ENCODE results near the gene PLLP.

PLLP gene

GRCh38 chr16:57213462-57213861 is 71.0 kb downstream of the PLLP start:
- H3K36me3 ChIP-seq (ENCODE audit: control insufficient read depth, insufficient read depth, low read length) = peaks cover 97% of the 10 kb centered on the region
- WGBS, 2 experiments (ENCODE audit: insufficient coverage in 2 of 2) = 100% methylated on average over 1 of the region's 1 CpG
- H3K4me3 ChIP-seq (ENCODE audit: extremely low read depth, insufficient read depth, low read length, poor library complexity, severe bottlenecking) = no peak overlapping the region
- H3K4me1 ChIP-seq (ENCODE audit: control insufficient read depth, insufficient read depth, low read length, poor library complexity, severe bottlenecking) = no peaks in the 10 kb centered on the region
- H3K27ac ChIP-seq (ENCODE audit: low read depth, low read length, severe bottlenecking) = no peak overlapping the region
- no peaks in the 10 kb centered on the region for H3K9me3 ChIP-seq (ENCODE audit: control insufficient read depth, low read length)

GRCh38 chr16:57209780-57210179 is 74.7 kb downstream of the PLLP start:
- Histone ChIP-seq H3K27ac (ENCODE audit: low read depth, low read length, severe bottlenecking) (no peak overlapping the region), H3K4me3 (ENCODE audit: extremely low read depth, insufficient read depth, low read length, poor library complexity, severe bottlenecking) (no peak overlapping the region), H3K4me1 (ENCODE audit: control insufficient read depth, insufficient read depth, low read length, poor library complexity, severe bottlenecking) (no peaks in the 10 kb centered on the region), H3K36me3 (ENCODE audit: control insufficient read depth, insufficient read depth, low read length) (peaks cover 95% of the 10 kb centered on the region), H3K9me3 (ENCODE audit: control insufficient read depth, low read length) (no peaks in the 10 kb centered on the region)
- 98 to 100% methylated on average over 4 to 5 of the region's 5 CpGs for WGBS, 2 experiments (ENCODE audit: insufficient coverage in 2 of 2)

- H3K4me1 ChIP-seq (ENCODE audit: control insufficient read depth, insufficient read depth, low read length, poor library complexity, severe bottlenecking) = no peaks in the 10 kb centered on the region
- H3K27ac ChIP-seq (ENCODE audit: low read depth, low read length, severe bottlenecking) = no peak overlapping the region
- no CpG with 5 or more reads among the region's 1 CpG for WGBS, 2 experiments (ENCODE audit: insufficient coverage in 2 of 2)
- H3K36me3 ChIP-seq (ENCODE audit: control insufficient read depth, insufficient read depth, low read length) = peaks cover 90% of the 10 kb centered on the region
- H3K9me3 ChIP-seq (ENCODE audit: control insufficient read depth, low read length) = no peaks in the 10 kb centered on the region
- H3K4me3 ChIP-seq (ENCODE audit: extremely low read depth, insufficient read depth, low read length, poor library complexity, severe bottlenecking) = no peak overlapping the region
Measured at GRCh38 chr16:57208926-57209325, 75.5 kb downstream of the PLLP start.

All from mesodermal cell (in vitro differentiated cells).